ENCODE data around the gene SLC13A2.

SLC13A2 gene

DNA sequence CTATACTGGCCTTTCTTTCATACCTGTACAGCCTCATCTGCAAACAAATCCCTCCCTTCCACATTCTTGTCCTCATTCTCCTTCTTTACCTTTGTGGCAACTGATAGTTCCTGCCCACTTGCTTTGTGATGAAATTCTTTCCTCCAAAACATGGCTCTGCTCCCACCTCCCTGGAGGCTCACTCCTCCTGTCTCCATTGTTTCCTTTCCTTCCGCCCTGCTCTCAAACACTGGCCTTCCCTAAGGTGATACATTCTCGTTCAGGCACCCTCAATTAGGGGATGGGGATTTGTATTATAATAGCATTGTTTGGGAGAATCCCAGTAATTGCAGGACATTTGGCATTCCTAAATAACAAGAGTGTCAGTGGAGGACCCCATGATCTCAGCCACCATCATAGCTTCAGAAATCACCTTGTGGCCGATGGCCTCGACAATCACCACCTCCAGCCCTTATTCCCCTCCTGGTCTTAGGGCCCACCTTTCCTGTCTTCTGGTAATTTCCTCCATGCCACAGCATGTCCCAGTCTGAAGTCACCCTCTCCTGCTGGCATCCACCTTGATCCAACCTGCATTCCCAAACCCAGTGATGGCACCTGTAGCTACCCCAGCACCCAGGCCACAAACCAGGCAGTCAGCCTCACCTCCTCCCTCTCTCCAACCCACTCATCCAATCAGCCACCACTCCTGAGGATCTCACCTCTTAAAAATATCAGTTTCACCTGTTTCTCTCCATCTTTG, 71.1 kb downstream of the SLC13A2 start:
- Histone ChIP-seq H3F3A (ENCODE audit: low read depth) (no peaks in the 10 kb centered on the region), H3K79me2 (ENCODE audit: insufficient read depth, low read length) (peaks cover 5% of the 10 kb centered on the region; the same call in 1 of the 2 replicates), H3K4me2 (ENCODE audit: low read depth, low read length, poor library complexity, severe bottlenecking) (no peak overlapping the region), H3K4me3 (ENCODE audit: low read length, poor library complexity, severe bottlenecking) (no peak overlapping the region), H2AFZ (ENCODE audit: low read length) (no peak overlapping the region), H3K36me3 (ENCODE audit: insufficient read depth, low read length) (no peaks in the 10 kb centered on the region; the same call in 1 of the 2 replicates), H3K27me3 (ENCODE audit: insufficient read depth, low read length, poor library complexity, severe bottlenecking) (no peaks in the 10 kb centered on the region), H4K20me1 (ENCODE audit: insufficient read depth, low read length, poor library complexity, severe bottlenecking) (no peaks in the 10 kb centered on the region), H3K9me3 (ENCODE audit: insufficient read depth, low read depth, low read length) (no peaks in the 10 kb centered on the region), H3K9ac (ENCODE audit: low read depth, low read length, poor library complexity, severe bottlenecking) (no peak overlapping the region), H3K4me1 (ENCODE audit: insufficient read depth, low read length, poor library complexity, severe bottlenecking) (peaks cover 13% of the 10 kb centered on the region), H3K9me2 (replicated peaks; ENCODE audit: low read depth, low read length) (no peaks in the 10 kb centered on the region)
- TF ChIP-seq, protein P1, sequence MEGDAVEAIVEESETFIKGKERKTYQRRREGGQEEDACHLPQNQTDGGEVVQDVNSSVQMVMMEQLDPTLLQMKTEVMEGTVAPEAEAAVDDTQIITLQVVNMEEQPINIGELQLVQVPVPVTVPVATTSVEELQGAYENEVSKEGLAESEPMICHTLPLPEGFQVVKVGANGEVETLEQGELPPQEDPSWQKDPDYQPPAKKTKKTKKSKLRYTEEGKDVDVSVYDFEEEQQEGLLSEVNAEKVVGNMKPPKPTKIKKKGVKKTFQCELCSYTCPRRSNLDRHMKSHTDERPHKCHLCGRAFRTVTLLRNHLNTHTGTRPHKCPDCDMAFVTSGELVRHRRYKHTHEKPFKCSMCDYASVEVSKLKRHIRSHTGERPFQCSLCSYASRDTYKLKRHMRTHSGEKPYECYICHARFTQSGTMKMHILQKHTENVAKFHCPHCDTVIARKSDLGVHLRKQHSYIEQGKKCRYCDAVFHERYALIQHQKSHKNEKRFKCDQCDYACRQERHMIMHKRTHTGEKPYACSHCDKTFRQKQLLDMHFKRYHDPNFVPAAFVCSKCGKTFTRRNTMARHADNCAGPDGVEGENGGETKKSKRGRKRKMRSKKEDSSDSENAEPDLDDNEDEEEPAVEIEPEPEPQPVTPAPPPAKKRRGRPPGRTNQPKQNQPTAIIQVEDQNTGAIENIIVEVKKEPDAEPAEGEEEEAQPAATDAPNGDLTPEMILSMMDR (conservative IDR thresholded peaks at IDR 0.05; ENCODE audit: low read length) = no peak
- TF ChIP-seq EZH2phosphoT487 (IDR thresholded peaks at IDR 0.05; ENCODE audit: borderline replicate concordance) = no peak

DNA sequence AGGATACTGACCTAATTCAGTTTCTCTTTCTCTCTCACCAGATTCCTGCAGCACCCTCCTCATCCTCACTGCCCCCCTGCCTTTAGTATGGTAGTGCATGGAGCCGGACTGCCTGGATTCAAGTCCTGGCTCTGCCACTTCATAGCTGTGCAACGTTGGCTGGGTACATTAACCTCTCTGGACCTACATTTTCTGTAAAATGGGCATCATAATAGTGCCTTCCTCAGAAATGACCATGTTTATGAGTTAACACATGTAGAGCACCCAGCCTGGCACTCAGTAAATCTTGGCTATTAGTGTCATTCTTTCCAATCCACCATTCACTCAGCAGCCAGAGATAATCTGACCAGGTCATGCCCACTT, 71.7 kb downstream of the SLC13A2 start:
- no peak overlapping the region for H3K9ac ChIP-seq (ENCODE audit: low read depth, low read length, poor library complexity, severe bottlenecking)

DNA sequence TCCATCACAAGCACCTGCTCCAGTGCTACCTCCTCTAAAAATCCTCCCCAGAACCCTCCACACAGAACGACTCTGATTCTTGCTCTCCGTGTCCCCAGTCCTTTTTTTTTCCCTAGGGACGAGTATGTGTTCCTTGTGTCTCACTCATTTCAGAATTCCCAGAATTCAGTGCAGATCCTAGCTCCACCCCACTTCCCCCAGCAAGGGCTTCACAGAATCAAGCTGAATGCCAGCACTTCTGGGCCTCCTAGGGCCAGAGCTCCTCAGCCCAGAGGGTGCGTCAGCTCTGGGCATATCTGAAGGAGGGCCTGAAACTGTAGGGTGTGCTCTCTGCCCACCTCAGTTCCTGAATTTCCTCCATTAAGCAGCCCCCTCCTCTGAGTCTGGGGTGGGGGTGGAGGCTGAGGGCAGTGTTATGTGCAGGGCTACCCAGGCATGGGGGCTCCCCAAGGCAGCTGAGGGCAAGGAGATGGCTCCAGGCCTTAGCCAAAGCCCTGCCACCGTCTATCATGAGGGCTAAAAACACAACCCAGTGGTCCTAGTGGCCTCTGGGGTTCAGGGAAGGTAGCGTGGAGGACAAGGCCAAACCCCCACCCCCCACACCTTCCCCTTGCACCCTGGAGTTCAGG, 72.5 kb downstream of the SLC13A2 start:
- no peaks in the 10 kb centered on the region for H3K9me3 ChIP-seq (ENCODE audit: insufficient read depth, low read depth, low read length)
- H3K4me1 ChIP-seq (ENCODE audit: insufficient read depth, low read length, poor library complexity, severe bottlenecking) = peaks cover 26% of the 10 kb centered on the region

More for the DNA sequence above, 71.7 kb downstream of the SLC13A2 start:
- H4K20me1 ChIP-seq (ENCODE audit: insufficient read depth, low read length, poor library complexity, severe bottlenecking) = no peaks in the 10 kb centered on the region
- H3F3A ChIP-seq (ENCODE audit: low read depth) = no peaks in the 10 kb centered on the region
- H2AFZ ChIP-seq (ENCODE audit: low read length) = no peak overlapping the region
- no peaks in the 10 kb centered on the region for H3K9me3 ChIP-seq (ENCODE audit: insufficient read depth, low read depth, low read length)
- H3K9me2 ChIP-seq (replicated peaks; ENCODE audit: low read depth, low read length) = no peaks in the 10 kb centered on the region
- no peaks in the 10 kb centered on the region; the same call in 1 of the 2 replicates for H3K36me3 ChIP-seq (ENCODE audit: insufficient read depth, low read length)
- peaks cover 18% of the 10 kb centered on the region for H3K4me1 ChIP-seq (ENCODE audit: insufficient read depth, low read length, poor library complexity, severe bottlenecking)
- H3K27me3 ChIP-seq (ENCODE audit: insufficient read depth, low read length, poor library complexity, severe bottlenecking) = no peaks in the 10 kb centered on the region
- H3K79me2 ChIP-seq (ENCODE audit: insufficient read depth, low read length) = peaks cover 5% of the 10 kb centered on the region; the same call in 1 of the 2 replicates
- TF ChIP-seq EZH2phosphoT487 (IDR thresholded peaks at IDR 0.05; ENCODE audit: borderline replicate concordance) = no peak
- TF ChIP-seq, protein P1 (conservative IDR thresholded peaks at IDR 0.05; ENCODE audit: low read length) = no peak
- H3K4me2 ChIP-seq (ENCODE audit: low read depth, low read length, poor library complexity, severe bottlenecking) = no peak overlapping the region
- no peak overlapping the region for H3K4me3 ChIP-seq (ENCODE audit: low read length, poor library complexity, severe bottlenecking)

More for the DNA sequence above, 72.5 kb downstream of the SLC13A2 start:
- Histone ChIP-seq H3K9me2 (replicated peaks; ENCODE audit: low read depth, low read length) (no peaks in the 10 kb centered on the region), H4K20me1 (ENCODE audit: insufficient read depth, low read length, poor library complexity, severe bottlenecking) (peaks cover 3% of the 10 kb centered on the region), H3K9ac (ENCODE audit: low read depth, low read length, poor library complexity, severe bottlenecking) (no peak overlapping the region), H3K79me2 (ENCODE audit: insufficient read depth, low read length) (peaks cover 5% of the 10 kb centered on the region), H3K4me2 (ENCODE audit: low read depth, low read length, poor library complexity, severe bottlenecking) (no peak overlapping the region), H2AFZ (ENCODE audit: low read length) (no peak overlapping the region), H3F3A (ENCODE audit: low read depth) (no peaks in the 10 kb centered on the region), H3K36me3 (ENCODE audit: insufficient read depth, low read length) (no peaks in the 10 kb centered on the region; the same call in 1 of the 2 replicates), H3K4me3 (ENCODE audit: low read length, poor library complexity, severe bottlenecking) (no peak overlapping the region), H3K27me3 (ENCODE audit: insufficient read depth, low read length, poor library complexity, severe bottlenecking) (no peaks in the 10 kb centered on the region)
- TF ChIP-seq, protein P1 (conservative IDR thresholded peaks at IDR 0.05; ENCODE audit: low read length) = no peak
- TF ChIP-seq EZH2phosphoT487 (IDR thresholded peaks at IDR 0.05; ENCODE audit: borderline replicate concordance) = no peak

Measured in Loucy (cell line).